Effector CD8-positive, alpha-beta T cell (primary cell): ENCODE measurements around the gene INPP4A.
A peak's percentile ranks its signal among the peaks of the same experiment; 100 is the strongest.

Experiments used
- DNase-seq: peaks from one replicate; lab custom pipeline; 2025; lab: John Stamatoyannopoulos, UW

Gene INPP4A

GRCh38 chr2:98514879-98515249 lies 70.2 kb downstream of the INPP4A start:
- DNase-seq, result no peak

GRCh38 chr2:98515250-98515991 lies 70.8 kb downstream of the INPP4A start:
- no peak for DNase-seq

- no peak for DNase-seq
Measured at GRCh38 chr2:98516571-98516970, 71.9 kb downstream of the INPP4A start.

- DNase-seq, result no peak
Measured at GRCh38 chr2:98517636-98518035, 73.0 kb downstream of the INPP4A start.

GRCh38 chr2:98518101-98518500 lies 73.4 kb downstream of the INPP4A start:
- DNase-seq, result peak; percentile 40

GRCh38 chr2:98519156-98519555 lies 74.5 kb downstream of the INPP4A start:
- DNase-seq, result no peak

- DNase-seq, result no peak
Measured at GRCh38 chr2:98519851-98520250, 75.2 kb downstream of the INPP4A start.

GRCh38 chr2:98520806-98521205 lies 76.1 kb downstream of the INPP4A start:
- no peak for DNase-seq

- DNase-seq, result no peak
Measured at GRCh38 chr2:98521266-98521665, 76.6 kb downstream of the INPP4A start.

- no peak for DNase-seq
Measured at GRCh38 chr2:98522854-98523253, 78.2 kb downstream of the INPP4A start.

- DNase-seq, result no peak
Measured at GRCh38 chr2:98524168-98524567, 79.5 kb downstream of the INPP4A start.

- DNase-seq, result no peak
Measured at GRCh38 chr2:98528349-98528748, 83.7 kb downstream of the INPP4A start.

- no peak for DNase-seq
Measured at GRCh38 chr2:98530114-98530513, 85.5 kb downstream of the INPP4A start.

- no peak for DNase-seq
Measured at GRCh38 chr2:98532756-98533155, 88.1 kb downstream of the INPP4A start.

- no peak for DNase-seq
Measured at GRCh38 chr2:98533547-98533946, 88.9 kb downstream of the INPP4A start.

GRCh38 chr2:98534761-98535160 lies 90.1 kb downstream of the INPP4A start:
- DNase-seq, result no peak

- DNase-seq, result no peak
Measured at GRCh38 chr2:98535971-98536677, 91.5 kb downstream of the INPP4A start.

- no peak for DNase-seq
Measured at GRCh38 chr2:98537390-98538126, 92.9 kb downstream of the INPP4A start.

- DNase-seq, result no peak
Measured at GRCh38 chr2:98538280-98539041, 93.8 kb downstream of the INPP4A start.

- no peak for DNase-seq
Measured at GRCh38 chr2:98539056-98539735, 94.5 kb downstream of the INPP4A start.

- DNase-seq, result no peak
Measured at GRCh38 chr2:98540536-98540935, 95.9 kb downstream of the INPP4A start.

GRCh38 chr2:98541489-98541888 lies 96.8 kb downstream of the INPP4A start:
- DNase-seq, result no peak
